Stimulated activated CD4-positive, alpha-beta T cell treated with anti-CD3 and anti-CD28 coated beads, TNF-alpha, amount 100 ng/mL, for 24 hours (primary cell): ENCODE measurements around the gene SETX.

Experiments
- DNase-seq, 3 experiments: peaks; one replicate each; pipeline ENCODE4 v3.0.0-alpha.2; 2020; ENCODE audit warnings: low read depth in 3 of 3

The SETX gene

DNA sequence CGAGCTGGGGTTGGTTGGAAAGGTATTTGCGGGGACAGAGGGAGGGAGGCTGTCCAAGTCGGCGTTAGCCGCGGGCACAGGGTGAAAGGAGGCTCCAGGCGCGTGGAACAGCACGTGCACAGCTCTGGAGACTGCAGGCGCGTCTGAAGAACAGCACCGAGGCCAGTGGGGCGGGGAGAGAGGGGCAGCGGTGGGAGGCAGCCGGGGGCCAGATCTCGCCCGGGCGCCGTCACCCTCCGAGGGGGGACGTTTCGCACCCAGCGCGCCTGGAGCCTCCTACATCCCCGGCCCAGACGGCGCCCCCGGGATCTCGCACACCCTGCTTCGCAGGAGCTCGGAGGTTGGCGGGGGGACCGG, 113.3 kb downstream of the SETX start:
- no peak for DNase-seq

DNA sequence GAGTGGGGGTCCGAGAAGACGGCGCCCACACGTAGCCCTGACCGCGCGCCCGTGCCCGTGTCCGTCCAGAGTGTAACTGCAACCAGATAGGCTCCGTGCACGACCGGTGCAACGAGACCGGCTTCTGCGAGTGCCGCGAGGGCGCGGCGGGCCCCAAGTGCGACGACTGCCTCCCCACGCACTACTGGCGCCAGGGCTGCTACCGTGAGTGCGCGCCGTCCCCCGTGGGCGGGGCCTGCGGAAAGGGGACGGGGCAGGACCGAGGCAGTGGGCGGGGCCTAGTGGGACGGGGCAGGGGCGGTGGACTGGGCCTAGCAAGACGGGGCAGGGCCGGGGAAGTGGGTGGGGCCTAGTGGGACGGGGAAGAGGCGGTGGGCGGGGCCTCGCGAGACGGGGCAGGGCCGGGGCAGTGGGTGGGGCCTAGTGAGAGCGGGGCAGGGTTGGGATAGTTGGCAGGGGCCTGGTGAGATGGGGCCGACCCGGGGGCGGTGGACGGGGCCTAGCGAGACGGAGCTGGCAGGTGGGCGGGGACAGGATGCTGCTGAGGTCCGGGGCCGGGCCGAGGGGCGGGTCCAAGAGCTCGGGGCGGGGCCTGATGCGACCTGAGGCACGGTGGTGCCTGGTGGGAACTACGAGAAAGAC, 113.8 kb downstream of the SETX start:
- peak; percentile 92 to 97 (median 95) for DNase-seq

DNA sequence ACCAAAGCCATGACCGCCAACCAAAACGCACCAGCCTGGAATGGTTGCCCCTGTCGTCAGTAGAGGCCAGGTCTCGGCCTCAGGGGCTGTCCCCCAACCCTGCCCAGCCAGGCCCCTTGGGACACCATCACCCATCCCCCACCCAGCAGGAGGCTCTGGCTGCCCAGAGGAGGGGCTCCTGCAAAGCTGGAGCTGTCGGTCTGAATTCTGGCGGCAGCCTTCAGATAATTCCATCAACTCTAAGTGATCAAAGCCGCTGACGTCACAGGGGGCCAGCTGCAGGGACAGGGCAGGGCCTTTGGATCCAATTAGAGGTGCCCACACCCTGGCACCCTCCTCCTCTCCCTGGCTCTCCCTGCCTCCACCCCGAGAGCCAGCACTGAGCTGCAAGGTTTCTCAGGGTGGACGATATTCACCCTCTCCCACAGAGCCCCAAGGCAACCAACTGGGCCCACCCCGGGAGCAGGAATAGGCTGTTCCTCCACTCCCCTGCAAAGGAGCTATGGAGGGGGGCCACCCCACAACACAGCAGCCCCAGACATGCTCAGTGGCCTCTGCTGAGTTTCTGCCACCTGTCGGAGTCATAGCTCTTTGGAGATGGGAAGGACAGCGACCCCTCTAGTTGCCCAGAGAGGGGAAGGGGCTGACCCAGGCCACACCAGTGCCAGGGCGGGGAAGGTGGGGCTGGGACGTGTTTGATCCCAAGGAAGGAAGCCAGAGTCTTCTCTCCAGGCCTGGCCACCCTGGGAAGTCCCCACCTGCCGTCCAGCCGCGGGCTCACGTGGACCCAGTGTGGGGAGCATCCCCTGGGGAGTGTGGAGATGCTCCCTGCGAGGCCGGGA, 114.6 kb downstream of the SETX start:
- no peak for DNase-seq

DNA sequence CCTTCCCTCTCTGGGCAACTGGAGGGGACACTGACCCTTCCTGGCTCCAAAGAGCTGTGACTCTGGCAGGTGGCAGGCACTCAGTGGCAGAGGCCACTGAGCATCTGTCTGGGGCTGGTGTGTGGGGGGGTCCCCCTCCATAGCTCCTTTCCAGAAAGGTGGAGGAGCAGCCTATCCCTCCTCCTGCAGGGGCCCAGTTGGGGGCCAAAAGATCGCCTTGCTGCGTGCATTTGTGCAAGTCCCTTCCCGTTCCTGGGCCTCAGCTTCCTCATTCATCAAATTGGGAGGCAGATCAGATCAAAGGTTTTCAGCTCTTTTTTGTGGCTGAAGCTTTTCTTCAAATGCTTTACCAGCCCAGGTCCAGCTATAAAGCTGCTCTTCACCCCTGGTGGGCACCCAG, 115.3 kb downstream of the SETX start:
- DNase-seq: no peak

DNA sequence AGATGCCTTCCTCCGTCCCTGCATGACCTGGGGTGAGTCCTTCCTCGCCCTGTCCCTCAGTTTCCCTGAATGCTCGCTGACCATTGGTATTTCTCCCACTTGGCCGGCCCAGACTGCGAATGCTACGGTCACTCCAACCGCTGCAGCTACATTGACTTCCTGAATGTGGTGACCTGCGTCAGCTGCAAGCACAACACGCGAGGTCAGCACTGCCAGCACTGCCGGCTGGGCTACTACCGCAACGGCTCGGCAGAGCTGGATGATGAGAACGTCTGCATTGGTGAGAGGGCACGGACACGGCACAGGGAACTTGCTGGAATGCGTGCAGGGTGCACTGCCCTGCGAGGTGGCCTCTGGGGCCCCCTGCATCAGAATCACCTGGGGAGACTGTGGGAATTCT, 115.8 kb downstream of the SETX start:
- DNase-seq: no peak

DNA sequence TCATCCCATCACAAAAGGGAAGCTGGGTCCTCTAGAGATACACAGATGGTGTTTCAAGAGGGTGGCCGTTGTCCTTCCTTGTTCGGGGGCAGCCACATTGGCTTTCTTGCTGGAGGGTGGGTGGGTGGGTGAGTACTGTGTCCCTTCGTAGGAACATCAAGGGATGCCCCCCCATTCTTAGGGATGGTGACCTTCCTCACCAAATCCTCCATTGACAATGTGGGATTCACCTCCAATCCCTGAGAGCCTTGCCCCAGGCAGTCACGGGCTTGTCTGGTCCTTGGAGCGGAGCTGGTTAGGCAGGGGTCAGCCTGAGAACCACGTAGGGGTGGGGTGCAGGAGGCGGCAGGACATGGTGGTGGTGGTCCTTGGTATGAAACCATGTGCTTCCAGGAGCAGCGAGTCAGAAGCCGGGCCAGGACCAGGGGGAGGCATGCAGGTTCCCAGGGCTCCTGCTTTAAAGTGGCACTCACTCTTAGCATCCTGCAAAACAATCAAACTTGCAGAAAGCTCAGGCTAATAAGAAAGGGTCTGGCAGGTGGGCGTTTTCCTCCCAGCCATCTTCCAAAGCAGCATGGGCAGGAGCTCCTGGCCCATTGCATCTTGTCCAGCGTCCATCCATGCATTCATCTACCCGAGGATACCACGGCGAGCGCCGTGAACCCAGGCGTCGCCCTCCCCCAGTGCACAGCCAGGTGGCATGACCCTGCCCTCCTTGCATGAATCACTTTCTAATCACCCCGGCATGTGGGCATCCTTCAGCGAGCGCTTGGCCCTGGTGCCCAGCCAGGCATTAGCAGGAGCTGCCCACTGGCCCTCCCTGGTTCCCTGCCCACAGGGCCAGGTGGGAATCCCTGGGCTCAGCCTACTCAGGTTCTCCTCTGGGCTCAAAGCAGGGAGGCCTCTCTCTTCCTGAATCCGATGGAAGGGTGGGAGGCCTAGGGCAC, 116.5 kb downstream of the SETX start:
- no peak for DNase-seq

DNA sequence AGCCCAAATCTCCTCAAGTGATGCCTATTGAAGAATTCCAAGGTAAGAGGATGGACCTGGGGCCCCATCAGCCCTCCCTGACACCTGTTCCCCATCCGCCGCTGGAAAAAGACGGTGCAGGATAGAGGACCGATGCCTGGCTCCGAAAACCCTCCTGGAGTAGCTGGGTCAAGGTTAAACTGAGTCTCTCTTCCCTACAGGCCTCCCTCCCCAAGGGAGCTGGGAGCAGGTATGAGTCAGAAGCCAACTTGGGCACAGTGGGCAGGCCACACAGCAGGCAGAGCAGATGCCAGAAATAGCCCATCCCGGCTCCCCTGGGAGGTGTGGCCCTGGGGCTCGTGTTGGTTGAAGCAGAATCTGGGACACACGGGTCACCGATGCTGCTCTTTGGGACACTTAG, 117.3 kb downstream of the SETX start:
- no peak for DNase-seq

DNA sequence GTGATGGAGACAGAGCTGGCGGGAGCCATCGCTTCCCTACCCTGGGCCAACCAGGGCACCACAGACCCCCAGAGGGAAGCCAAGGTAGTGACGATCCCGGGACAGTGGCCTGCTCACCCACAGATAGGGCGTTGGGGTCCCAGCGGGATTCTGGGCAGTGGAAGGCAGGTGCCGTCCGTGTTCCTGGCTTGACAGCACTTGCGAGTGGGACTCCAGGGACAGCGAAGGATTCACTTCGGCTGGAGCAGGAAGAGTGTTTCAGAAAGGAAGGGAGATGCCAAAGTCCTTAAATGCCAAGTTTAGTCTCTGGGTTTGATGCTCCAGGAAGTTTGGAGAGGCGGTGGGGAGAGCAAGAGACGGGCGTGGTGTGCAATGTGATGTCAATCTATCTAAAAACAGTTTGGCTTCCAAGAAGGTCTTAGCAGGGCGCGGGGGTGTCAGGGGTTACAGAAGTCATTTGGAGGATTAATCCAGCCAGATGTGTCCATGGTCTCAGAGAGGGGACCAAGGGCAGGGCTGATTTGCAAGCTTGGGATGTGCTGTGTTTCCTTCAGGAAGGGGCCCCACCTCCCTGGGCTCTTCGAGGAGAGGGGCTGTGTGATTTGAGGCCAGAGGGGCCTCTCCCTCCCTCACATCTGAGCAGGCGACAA, 118.0 kb downstream of the SETX start:
- no peak for DNase-seq

DNA sequence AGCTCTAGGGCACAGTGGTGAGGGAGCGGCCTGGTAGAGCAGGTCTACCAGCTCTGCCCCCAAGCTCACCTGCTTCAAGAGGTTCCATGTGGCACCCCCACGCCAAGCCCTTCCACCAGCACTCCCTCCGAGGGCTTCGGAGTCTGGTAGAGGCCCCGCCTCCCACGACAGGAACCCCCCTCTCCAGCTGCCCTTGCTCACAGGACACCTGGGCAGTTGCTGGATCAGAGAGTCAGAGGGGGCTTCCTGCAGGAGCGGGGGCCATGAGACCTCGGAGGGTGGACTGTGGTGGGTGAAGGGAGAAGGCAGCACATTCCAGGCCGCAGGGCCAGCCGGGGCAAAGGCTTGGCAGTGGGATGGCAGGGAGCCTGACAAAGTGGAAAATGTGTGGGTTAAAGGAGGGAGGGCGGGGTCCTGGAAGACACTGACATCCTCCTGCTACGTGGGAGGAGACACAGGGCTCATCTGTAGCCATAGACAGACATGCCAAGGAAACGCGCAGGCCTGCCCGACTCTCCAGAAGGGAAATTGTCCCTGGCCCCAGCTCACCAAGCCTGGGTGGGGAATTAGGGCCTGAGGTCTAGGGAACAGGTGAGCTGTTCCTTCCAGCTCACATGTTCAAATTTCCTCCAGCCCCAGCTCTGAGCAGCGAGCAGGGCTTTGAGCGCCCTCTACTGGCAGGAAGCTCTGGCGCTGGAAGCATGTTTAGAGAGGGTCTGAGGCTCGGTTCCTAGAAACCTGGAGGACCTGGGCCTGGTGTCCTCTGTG, 118.7 kb downstream of the SETX start:
- DNase-seq: peak; percentile 69 to 81 (median 71)

DNA sequence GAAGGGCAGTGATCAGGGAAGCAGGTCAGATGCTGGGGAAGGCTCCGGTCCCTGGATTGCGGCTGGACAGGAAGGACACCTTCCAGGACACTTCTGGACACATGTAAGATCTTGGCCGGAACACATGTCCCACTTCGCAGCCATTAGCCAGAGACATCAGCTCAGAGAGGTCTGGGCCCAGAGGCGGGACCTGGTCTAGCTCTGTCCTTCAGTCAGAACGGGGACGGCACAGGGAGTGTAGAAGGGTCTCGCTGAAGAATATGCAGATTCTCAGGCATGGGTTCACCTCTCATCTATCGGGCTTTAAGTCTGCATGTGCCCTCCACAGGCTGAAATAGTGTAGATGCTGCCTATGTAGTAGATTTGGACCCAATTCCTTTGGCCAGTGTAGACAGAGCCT, 119.7 kb downstream of the SETX start:
- no peak for DNase-seq

DNA sequence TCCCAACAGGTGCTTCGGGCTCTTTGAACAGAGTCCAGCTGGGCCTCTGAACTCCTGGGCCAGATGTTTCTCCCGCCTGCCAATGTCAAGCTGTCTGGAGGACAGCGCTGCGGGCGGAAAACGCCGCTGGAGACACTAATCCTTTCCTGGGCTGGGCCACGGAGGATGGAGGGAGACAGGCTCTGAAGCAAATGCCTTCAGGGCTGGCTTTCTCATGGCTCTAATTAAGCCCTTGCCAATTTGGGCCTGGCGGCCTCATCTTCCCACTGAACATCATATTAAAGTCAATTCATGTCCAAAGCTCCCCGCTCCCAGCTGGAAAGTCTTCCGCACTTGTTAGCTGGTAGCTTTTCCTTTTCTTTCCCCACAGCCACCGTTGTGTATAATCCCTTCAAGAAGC, 120.3 kb downstream of the SETX start:
- no peak for DNase-seq

DNA sequence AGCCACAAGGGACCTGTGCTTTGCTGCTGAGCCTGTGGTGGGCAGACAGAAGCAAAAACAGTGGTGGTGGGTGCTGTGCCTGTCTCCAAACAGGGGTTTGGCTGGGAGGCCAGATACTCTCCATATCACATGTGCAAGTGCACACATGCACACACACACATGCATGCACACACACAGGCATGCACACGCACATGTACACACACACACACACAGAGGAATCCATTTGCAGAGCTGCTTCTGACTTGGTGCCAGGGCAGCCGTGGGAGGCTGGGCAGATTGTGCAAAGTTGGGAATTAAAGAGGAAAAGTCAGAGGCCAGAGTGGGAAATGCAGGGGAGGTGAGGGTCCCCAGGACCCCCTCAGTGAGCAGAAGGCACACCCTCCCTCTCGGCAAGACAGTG, 121.6 kb downstream of the SETX start:
- DNase-seq: no peak

DNA sequence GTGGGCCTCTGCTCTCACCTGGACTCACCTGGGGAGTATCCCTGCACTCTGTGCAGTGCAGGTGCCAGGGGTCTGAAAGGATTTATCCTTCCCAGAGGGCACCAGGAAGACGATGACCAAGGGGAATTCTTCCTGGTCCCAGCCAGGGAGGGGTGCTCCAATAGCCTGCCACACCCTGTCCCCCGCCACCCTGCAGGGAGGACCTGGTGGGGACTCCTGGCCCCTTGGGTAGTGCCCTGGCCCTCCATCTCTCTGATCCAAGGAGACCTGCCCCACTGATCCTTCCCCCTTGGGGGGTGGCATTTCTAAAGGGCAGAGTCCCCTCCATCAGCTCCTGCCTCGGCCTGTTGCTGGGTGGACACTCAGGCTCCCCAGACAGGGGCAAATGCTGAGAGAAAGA, 122.3 kb downstream of the SETX start:
- DNase-seq: no peak

DNA sequence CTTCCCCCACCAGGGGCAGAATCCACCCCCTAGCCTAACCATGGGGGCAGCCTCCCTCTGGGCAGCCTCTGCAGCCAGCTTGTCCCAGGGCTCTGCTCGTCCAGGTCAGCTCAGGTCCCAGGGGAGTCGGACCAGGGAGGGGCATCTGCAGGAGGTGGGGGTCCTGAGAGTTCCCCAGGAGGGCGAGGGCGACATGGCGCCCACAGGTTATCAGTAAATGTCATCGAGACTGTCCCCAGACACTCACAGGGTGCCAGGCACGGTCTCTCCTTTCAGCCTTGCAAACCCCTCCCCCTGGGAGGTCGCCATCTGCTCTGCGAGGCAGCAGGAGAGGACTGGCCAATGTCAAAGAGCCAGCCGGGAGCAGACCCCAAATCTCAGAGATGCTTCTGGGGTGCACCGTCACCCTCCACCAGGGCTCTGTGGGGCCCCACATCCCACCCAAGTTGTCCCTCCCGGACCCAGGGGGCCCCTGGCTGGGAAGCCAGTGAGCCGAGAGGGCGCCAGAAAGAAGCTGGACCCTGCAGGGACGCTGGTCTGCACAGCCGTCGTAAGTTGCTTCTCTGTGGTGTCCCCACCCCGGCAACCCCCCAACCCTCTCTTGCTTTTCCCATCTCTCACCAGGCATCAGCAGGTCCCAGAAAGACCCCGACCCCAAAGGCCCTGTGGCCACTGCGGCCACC, 123.6 kb downstream of the SETX start:
- DNase-seq: no peak

DNA sequence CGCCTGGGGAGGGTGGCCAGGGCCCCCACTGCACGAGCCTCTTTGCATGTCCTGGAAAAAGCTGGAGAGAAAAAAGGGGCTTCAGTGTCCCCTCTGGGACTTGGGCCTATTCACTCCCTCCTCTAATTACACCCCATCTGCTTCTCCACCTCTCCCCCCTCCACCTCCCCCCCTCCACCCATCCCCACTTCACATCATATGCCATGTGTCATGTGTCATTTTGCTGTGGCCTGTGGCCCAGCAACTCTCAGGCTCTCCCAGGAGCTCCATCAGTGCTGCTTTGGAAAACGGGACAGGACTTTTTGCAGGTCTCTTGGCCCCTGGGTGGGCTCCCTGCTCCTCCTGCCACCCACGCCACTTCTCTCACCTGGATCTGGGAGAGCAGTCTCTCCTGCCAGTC, 124.2 kb downstream of the SETX start:
- DNase-seq: no peak

DNA sequence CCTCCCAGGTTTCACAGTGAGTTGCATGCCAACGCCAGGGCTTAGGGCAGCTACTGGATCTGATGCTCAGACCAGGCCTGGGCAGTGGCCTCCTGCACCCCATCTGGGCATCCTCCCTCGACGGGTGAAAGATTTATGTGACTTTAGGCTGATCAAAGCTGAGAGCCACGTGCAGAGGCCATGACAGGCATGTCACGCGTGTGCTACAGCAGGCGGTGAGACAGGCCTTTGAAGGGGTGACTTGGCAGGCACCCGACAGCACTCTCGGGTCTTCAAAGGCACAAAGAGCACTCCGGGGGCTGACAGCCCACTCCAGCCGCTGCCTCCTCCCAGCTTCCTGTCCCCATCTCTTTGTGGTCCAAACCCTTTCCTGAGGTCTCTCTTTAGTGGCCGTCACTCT, 126.7 kb downstream of the SETX start:
- DNase-seq: no peak

DNA sequence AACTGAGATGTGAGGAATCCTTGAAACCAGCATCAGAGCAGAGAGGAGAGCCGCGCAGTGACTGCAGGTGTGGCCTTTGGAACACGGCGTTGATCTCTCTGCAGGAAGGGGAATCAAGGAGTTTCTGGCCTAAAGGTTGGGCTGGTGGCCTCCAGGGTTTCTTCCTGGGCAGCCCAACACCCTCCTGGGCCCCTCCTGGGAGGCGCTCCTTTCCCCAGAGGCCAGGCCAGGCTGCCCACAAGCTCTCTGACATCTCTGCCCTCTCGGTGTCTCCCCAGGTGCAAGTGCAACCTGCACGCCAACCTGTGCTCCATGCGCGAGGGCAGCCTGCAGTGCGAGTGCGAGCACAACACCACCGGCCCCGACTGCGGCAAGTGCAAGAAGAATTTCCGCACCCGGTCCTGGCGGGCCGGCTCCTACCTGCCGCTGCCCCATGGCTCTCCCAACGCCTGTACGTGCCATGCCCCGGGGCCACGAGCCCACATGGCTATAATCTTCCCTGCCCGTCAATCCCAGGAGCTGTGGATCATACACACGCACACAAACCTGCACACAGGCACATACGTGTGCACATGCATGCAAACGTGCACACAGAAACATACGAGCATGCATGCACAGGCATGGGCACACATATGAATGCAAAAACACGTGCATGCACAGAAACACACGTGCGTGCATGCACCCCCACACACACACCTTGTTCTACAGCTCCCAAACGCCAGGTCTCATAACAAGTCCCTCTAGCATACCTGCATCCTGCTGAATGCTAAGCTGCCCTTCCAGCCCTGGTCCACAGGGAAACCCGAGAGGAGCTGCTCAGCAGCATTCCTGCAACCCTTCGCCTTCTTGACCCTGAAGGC, 128.0 kb downstream of the SETX start:
- no peak for DNase-seq

DNA sequence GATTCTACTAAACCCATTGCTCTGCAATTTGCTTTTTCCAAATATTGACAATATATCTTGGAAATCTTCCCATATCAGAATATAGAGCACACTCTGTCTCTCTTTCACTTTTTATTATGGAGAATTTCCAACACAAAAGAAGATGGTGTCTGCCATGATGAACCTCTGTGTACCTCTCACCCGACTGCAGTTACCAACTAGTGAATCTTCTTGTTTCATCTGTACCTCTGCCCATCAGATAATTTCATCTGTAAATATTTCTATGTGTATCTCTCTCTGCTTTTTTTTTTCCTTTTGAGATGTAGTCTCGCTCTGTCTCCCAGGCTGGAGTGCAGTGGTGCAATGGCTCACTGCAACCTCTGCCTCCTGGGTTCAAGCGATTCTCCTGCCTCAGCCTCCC, 130.1 kb downstream of the SETX start:
- DNase-seq: no peak

DNA sequence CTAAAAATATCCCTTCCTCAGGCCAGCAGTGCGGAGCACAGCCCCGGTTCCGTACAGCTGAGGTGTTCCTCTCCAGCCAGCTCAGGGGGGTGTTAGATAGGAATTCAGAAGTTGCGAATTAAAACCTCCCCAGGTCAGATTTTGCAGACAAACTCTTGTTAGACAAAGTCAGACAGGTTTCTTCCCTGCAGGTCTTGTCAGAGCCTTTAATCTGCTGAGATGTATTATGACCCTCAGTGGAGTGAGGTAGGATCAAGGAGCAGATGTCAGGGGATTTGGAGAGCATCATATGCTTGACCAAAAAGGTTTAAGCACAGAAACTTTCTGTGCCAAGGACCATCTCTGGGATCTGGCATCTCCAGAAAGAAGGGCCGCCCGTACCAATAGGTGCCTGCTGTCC, 132.8 kb downstream of the SETX start:
- DNase-seq: no peak

DNA sequence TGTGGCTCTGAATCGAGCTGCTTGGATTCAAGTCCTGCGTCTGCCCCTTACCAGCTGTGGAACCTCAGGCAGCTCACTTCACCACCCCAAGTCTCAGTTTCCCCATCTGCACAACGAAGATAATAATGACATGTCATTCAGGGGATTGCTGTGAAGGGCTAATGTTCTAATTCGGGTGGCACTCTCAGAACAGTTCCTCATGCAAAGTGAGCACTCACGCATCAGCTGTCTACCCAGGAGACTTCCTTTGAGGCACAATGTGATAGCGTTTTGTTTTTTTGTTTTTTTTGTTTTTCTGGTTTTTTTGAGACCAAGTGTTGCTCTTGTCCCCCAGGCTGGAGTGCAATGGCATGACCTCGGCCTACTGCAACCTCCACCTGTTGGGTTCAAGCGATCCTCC, 136.6 kb downstream of the SETX start:
- no peak for DNase-seq
